Bronchial epithelial cell (primary cell): ENCODE measurements around the gene PEF1. TPM values are rescaled to one million over a fixed set of nuclear protein-coding genes. Genes with fewer than 3 reads are reported as not detected.
A peak's percentile ranks its signal among the peaks of the same experiment; 100 is the strongest.

ENCODE experiments used
- DNase-seq: peaks from one replicate; pipeline ENCODE4 v3.0.0-alpha.2; 2010; ENCODE audit warnings: low read depth
- FAIRE-seq: peaks from 2 replicates; lab custom pipeline; 2011; peaks lifted over from hg19 to GRCh38; lab: Jason Lieb, UNC
- H3K27me3 ChIP-seq: 2 replicates; pipeline ENCODE4 v1.5.1; 2011; ENCODE audit warnings: low read length; ENCODE audit not compliant: control insufficient read depth, insufficient read depth
- H3K36me3 ChIP-seq: 2 replicates; pipeline ENCODE4 v1.5.1; 2011; ENCODE audit warnings: low read length; ENCODE audit not compliant: control insufficient read depth, insufficient read depth
- H3K4me3 ChIP-seq: 2 replicates; pipeline ENCODE4 v1.5.1; 2011; ENCODE audit warnings: mild to moderate bottlenecking, low read depth, low read length, control low read depth
- total RNA-seq: library from RNA; depleted of rRNA; stranded (reverse); fragments of >200 nt; gene quantifications from 2 replicates; pipeline ENCODE4 v1.2.1, GENCODE V29; 2014
- TF ChIP-seq, protein P1 (sequence below): IDR thresholded peaks from 2 replicates; pipeline ENCODE4 v1.5.1; 2011; ENCODE audit warnings: mild to moderate bottlenecking, moderate library complexity, low read length, control low read depth, inconsistent platforms; ENCODE audit not compliant: insufficient read depth, severe bottlenecking

The PEF1 gene
- total RNA-seq, 1 donor from 2014 or later: 67.4 TPM

DNA sequence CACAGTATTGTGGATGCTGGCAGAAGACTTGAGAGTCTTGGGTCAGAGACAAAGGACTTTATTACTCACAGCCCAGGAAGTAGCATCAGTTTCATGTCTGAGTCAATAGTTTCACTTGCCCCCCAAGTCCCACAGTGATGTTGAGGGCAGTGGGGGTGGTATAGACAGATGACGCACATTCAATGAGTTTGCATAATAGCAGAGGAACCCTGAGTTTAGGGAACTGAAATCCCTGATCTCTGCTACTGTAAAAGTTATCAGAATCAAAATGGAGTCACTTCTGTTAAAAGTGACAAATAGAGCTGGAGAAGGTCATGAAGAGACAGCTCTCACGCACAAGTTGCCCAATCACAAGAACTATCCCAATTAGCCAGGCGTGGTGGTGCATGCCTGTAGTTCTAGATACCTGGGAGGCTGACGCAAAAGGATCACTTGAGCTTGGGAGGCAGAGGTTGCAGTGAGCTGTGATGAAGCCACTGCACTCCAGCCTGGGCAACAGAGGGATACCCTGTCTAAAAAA, 38.7 kb downstream of the PEF1 start:
- FAIRE-seq: peak; percentile 58
- TF ChIP-seq, protein P1, sequence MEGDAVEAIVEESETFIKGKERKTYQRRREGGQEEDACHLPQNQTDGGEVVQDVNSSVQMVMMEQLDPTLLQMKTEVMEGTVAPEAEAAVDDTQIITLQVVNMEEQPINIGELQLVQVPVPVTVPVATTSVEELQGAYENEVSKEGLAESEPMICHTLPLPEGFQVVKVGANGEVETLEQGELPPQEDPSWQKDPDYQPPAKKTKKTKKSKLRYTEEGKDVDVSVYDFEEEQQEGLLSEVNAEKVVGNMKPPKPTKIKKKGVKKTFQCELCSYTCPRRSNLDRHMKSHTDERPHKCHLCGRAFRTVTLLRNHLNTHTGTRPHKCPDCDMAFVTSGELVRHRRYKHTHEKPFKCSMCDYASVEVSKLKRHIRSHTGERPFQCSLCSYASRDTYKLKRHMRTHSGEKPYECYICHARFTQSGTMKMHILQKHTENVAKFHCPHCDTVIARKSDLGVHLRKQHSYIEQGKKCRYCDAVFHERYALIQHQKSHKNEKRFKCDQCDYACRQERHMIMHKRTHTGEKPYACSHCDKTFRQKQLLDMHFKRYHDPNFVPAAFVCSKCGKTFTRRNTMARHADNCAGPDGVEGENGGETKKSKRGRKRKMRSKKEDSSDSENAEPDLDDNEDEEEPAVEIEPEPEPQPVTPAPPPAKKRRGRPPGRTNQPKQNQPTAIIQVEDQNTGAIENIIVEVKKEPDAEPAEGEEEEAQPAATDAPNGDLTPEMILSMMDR: no peak
- no peaks in the 10 kb centered on the region for H3K36me3 ChIP-seq
- H3K4me3 ChIP-seq: no peak overlapping the region
- no peaks in the 10 kb centered on the region for H3K27me3 ChIP-seq
- peak; percentile 74 for DNase-seq

DNA sequence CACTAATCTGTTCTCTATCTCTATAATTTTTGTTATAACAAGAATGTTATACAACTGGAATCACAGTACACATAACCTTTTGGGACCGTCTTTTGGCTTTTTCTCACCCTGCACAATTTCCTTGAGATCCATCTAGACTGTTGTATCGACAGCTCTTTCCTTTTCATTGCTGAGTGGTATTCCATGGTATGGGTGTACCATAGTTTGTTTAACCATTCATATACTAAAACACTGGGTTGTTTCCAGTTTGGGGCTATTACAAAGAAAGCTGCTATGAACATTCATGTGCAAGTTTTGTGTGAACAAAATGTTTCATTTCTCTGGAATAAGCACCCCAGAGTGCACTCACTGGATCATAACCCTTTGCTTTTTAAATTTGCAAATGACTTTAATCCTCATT, 42.6 kb downstream of the PEF1 start:
- H3K4me3 ChIP-seq: no peak overlapping the region
- TF ChIP-seq, protein P1: no peak
- FAIRE-seq (peak; percentile 47), DNase-seq (no peak)
- no peaks in the 10 kb centered on the region for H3K27me3 ChIP-seq
- H3K36me3 ChIP-seq: no peaks in the 10 kb centered on the region

DNA sequence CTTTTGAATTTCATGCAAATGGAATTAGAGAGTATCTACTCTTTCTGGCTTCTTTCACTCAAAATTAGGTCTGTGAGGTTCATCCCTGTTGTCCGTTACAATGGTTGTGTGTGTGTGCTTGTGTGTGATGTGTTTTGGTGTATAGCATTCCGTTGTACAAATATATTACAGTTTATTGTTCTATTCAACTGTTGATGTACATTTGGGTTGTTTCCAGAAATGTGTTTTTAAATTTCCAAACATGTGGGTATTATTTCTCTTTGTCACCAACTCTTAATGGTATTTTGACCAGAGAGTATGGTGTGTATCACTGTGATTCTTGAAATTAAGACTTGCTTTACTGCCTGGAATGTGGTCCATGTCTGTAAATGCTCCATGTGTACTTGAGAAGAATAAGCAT, 44.0 kb downstream of the PEF1 start:
- DNase-seq (no peak), FAIRE-seq (no peak)
- TF ChIP-seq, protein P1: no peak
- H3K27me3 ChIP-seq: no peaks in the 10 kb centered on the region
- no peak overlapping the region for H3K4me3 ChIP-seq
- no peaks in the 10 kb centered on the region for H3K36me3 ChIP-seq

DNA sequence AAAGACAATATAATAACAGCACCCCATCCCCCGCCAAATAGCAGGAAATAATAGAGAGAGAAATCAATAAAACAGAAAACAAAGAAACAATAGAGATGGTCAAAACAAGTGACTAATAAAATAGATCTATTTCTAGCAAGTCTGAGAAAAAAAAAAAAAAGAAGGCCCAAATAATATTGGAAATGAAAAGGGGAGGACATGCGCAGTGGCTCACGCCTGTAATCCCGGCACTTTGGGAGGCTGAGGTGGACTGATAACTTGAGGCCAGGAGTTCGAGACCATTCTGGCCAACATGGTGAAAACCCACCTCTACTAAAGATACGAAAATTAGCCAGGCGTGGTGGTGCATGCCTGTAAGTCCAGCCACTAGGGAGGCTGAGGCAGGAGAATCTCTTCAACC, 45.7 kb downstream of the PEF1 start:
- Histone ChIP-seq H3K4me3 (no peak overlapping the region), H3K36me3 (no peaks in the 10 kb centered on the region), H3K27me3 (no peaks in the 10 kb centered on the region)
- FAIRE-seq: no peak
- DNase-seq: no peak
- TF ChIP-seq, protein P1: no peak

DNA sequence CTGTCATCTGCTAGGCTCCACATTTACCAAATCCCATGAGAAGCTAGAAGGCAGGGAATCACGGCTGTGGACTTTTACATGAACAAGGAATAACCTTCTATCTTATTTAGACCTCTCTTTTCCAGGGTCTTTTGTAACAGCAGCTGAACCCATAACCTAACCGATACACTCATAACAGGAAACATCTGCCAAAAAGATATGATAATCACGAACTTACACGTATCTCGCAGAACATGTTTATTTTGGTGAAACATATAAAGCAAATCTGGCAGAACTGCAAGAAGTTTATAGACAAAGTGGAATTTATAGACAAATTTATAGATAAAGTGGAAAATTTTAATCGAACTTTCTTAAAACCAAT, 48.0 kb downstream of the PEF1 start:
- no peak for FAIRE-seq
- H3K4me3 ChIP-seq: no peak overlapping the region
- no peaks in the 10 kb centered on the region for H3K36me3 ChIP-seq
- H3K27me3 ChIP-seq: no peaks in the 10 kb centered on the region
- TF ChIP-seq, protein P1: no peak
- no peak for DNase-seq
